ENCODE data around the gene NR6A1. TPM values are rescaled to one million over a fixed set of nuclear protein-coding genes. Genes with fewer than 3 reads are reported as not detected.

NR6A1 gene
- total and polyA plus RNA-seq, 9 donors: 0.29 to 1.7 (median 1.00) TPM

GRCh38 chr9:124520206-124520596 lies 250.9 kb downstream of the NR6A1 start:
- intact Hi-C loops (cut with DNase I): no loop called here
- DNase-seq: no peak
- Histone ChIP-seq H3K27me3 (no peaks in the 10 kb centered on the region), H3K4me1 (ENCODE audit: insufficient read depth) (no peaks in the 10 kb centered on the region), H3K9me3 (no peaks in the 10 kb centered on the region), H3K27ac (no peak overlapping the region), H3K4me3 (no peak overlapping the region), H3K36me3 (no peaks in the 10 kb centered on the region)
- WGBS, 3 donors: 88 to 91% (median 89%) methylated on average over 7 of the region's 7 CpGs
- TF ChIP-seq EP300 (IDR thresholded peaks at IDR 0.05): no peak
- TF ChIP-seq POLR2A (IDR thresholded peaks at IDR 0.05): no peak
- TF ChIP-seq CTCF (IDR thresholded peaks at IDR 0.05): no peak

- 88 to 95% (median 91%) methylated on average over 7 of the region's 7 CpGs for WGBS, 3 donors
- no peak for DNase-seq
- intact Hi-C loops (cut with DNase I): no loop called here
Measured at GRCh38 chr9:124518116-124518515, 253.0 kb downstream of the NR6A1 start.

GRCh38 chr9:124517600-124517999 lies 253.5 kb downstream of the NR6A1 start:
- H3K9me3 ChIP-seq: no peaks in the 10 kb centered on the region
- 53 to 71% (median 66%) methylated on average over 5 of the region's 5 CpGs for WGBS, 3 donors
- no peak overlapping the region for H3K27ac ChIP-seq
- TF ChIP-seq CTCF (IDR thresholded peaks at IDR 0.05) (no peak), EP300 (IDR thresholded peaks at IDR 0.05) (no peak), POLR2A (IDR thresholded peaks at IDR 0.05) (no peak)
- intact Hi-C loops (cut with DNase I): no loop called here
- no peaks in the 10 kb centered on the region for H3K27me3 ChIP-seq
- no peaks in the 10 kb centered on the region for H3K36me3 ChIP-seq
- no peak overlapping the region for H3K4me3 ChIP-seq
- DNase-seq: no peak
- peaks cover 14% of the 10 kb centered on the region for H3K4me1 ChIP-seq (ENCODE audit: insufficient read depth)

More at GRCh38 chr9:124518116-124518515, 253.0 kb downstream of the NR6A1 start:
- no peak overlapping the region for H3K27ac ChIP-seq
- H3K36me3 ChIP-seq: no peaks in the 10 kb centered on the region
- no peak for TF ChIP-seq CTCF (IDR thresholded peaks at IDR 0.05)
- no peak for TF ChIP-seq POLR2A (IDR thresholded peaks at IDR 0.05)
- TF ChIP-seq EP300 (IDR thresholded peaks at IDR 0.05): no peak
- H3K4me3 ChIP-seq: no peak overlapping the region
- peaks cover 10% of the 10 kb centered on the region for H3K4me1 ChIP-seq (ENCODE audit: insufficient read depth)
- H3K9me3 ChIP-seq: no peaks in the 10 kb centered on the region
- no peaks in the 10 kb centered on the region for H3K27me3 ChIP-seq

GRCh38 chr9:124514874-124515273 lies 256.2 kb downstream of the NR6A1 start:
- 72 to 74% (median 73%) methylated on average over 5 of the region's 5 CpGs for WGBS, 3 donors
- Histone ChIP-seq H3K36me3 (no peaks in the 10 kb centered on the region), H3K27ac (no peak overlapping the region), H3K4me3 (no peak overlapping the region), H3K9me3 (no peaks in the 10 kb centered on the region), H3K27me3 (no peaks in the 10 kb centered on the region), H3K4me1 (ENCODE audit: insufficient read depth) (peaks cover 31% of the 10 kb centered on the region)
- intact Hi-C loops (cut with DNase I): no loop called here
- TF ChIP-seq EP300 (IDR thresholded peaks at IDR 0.05) (no peak), CTCF (IDR thresholded peaks at IDR 0.05) (no peak), POLR2A (IDR thresholded peaks at IDR 0.05) (no peak)
- no peak for DNase-seq

Data from ovary (tissue), 9 donors.